Mesodermal cell (in vitro differentiated cells): Measurements from ENCODE around the gene PHC2.

ENCODE experiments used
- H3K27ac ChIP-seq: 2 replicates; pipeline ENCODE4 v1.7.0; 2013; ENCODE audit warnings: mild to moderate bottlenecking, low read depth, low read length, moderate library complexity; ENCODE audit not compliant: severe bottlenecking
- H3K36me3 ChIP-seq: 2 replicates; pipeline ENCODE4 v1.7.1; 2013; ENCODE audit warnings: mild to moderate bottlenecking, low read length, moderate library complexity; ENCODE audit not compliant: control insufficient read depth, insufficient read depth
- H3K4me1 ChIP-seq: one replicate; pipeline ENCODE4 v1.7.1; 2013; ENCODE audit warnings: mild to moderate bottlenecking, low read length; ENCODE audit not compliant: insufficient read depth, control insufficient read depth, poor library complexity, severe bottlenecking
- H3K4me3 ChIP-seq: 2 replicates; pipeline ENCODE4 v1.7.0; 2013; ENCODE audit warnings: low read length, control low read depth, mild to moderate bottlenecking; ENCODE audit not compliant: insufficient read depth, poor library complexity, severe bottlenecking; ENCODE audit errors: extremely low read depth
- H3K9me3 ChIP-seq: 2 replicates; pipeline ENCODE4 v1.7.1; 2013; ENCODE audit warnings: mild to moderate bottlenecking, low read length, moderate library complexity; ENCODE audit not compliant: control insufficient read depth
- WGBS, 2 experiments: methylation state at CpG; one replicate each; pipeline ENCODE4 v1.1.5; 2013; ENCODE audit warnings: missing lambda C conversion rate in 2 of 2; ENCODE audit not compliant: insufficient coverage in 2 of 2; 5-methylcytosine and 5-hydroxymethylcytosine counted together

Gene PHC2

DNA sequence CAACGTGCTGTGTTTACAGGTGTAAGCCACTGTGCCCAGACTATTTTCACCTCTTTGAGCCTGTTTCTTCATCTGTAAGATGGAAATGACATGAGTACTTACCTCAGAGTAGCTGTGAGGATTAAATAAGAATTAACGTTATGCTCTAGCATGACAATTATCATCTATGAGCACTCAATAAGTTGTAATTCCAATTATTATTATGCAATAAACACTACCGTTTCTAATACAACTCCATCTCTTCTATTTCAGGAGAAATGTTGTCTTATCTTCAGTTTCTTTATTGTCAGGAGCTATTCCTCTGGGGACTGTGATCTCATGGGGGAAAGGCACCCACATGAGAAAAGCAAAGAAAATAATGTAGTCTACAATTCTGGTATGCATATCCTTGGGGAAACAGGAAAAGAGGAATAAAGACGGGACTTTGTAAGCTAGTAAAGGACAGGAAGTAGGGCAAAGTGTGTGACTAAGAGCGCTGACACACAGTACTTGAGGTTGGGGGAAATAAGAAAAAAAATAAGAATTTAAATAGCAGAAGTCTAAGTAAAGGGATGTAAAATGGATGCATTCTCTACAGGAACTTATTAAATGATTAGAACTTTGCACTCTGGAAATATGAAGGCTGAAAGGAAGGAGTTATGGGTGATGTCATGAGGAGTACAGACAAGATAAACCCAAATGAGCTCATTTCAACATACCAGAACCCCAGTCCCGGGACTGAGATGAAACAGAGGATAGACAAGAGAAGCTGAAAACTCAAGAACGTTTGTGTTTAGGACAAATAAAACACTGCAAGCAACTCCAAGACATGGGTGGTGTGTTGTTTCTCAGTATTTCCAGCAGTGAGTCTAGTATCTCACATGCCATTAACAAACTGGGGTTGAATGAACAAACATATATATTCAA lies 9.8 kb downstream of the PHC2 start:
- Histone ChIP-seq H3K4me3 (no peak overlapping the region), H3K4me1 (peaks cover 29% of the 10 kb centered on the region), H3K9me3 (peaks cover 15% of the 10 kb centered on the region), H3K27ac (peak overlapping the region; percentile 74), H3K36me3 (peaks cover 17% of the 10 kb centered on the region)
- 40 to 72% methylated on average over 2 to 4 of the region's 7 CpGs for WGBS, 2 experiments

DNA sequence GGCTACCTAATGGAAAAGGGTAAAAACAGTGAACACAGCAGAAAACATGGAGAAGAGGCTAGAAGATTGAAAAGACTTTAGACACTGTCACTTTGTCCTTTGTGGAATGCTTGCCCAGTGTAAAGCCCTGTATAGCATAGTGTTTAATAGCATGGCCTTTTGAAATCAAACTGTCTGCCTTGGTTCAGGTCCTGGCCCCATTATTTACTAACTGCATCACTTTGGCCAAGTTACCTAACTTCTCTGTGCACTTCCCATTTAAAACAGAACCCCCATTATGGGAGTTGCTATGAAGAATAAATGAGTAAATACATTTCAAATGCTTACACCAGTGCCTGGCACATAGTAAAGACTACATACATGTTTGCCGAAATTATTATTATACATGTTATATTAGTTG lies 12.1 kb downstream of the PHC2 start:
- Histone ChIP-seq H3K4me1 (peaks cover 18% of the 10 kb centered on the region), H3K27ac (no peak overlapping the region), H3K36me3 (peaks cover 9% of the 10 kb centered on the region), H3K4me3 (no peak overlapping the region), H3K9me3 (peaks cover 23% of the 10 kb centered on the region)
- WGBS, 2 experiments, result no CpG with 5 or more reads among the region's 1 CpG

GRCh38 chr1:33414879-33415278 lies 16.0 kb downstream of the PHC2 start:
- no peak overlapping the region for H3K27ac ChIP-seq
- H3K4me1 ChIP-seq, result no peaks in the 10 kb centered on the region
- peaks cover 4% of the 10 kb centered on the region for H3K36me3 ChIP-seq
- no peak overlapping the region for H3K4me3 ChIP-seq
- H3K9me3 ChIP-seq, result peaks cover 23% of the 10 kb centered on the region
- WGBS, 2 experiments, result 91 to 96% methylated on average over 5 of the region's 5 CpGs

DNA sequence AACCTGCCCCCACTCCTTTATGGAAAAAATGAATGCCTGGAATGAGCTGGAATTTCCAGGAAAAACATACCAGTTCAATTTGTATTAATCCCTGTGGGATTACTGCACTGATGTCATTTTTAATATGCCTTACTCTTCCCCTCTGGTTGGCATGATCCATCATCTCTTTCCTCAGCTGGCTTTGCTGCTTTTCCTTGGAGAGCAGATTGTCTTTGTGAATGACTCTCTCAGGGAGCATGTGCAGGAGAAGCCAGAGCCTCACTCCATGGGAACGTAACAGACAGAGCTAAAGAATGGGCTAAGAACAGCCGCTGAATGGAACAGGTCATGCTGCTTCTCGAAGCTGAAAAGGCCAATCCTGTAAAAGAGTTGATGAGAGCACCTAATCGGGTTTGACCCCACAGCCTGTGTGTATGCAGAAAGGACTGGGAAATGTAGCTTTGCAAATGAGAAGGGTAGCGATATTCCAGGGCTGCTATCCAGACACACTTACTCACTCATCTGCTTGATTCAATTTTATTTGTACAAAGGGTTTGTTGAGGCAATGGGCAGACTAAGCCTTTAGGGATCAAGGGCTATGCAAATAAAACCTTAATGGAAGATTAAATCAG lies 20.7 kb downstream of the PHC2 start:
- peaks cover 4% of the 10 kb centered on the region for H3K9me3 ChIP-seq
- no peaks in the 10 kb centered on the region for H3K4me1 ChIP-seq
- H3K4me3 ChIP-seq, result no peak overlapping the region
- WGBS, 2 experiments, result 65 to 67% methylated on average over 4 of the region's 5 CpGs
- H3K36me3 ChIP-seq, result peaks cover 8% of the 10 kb centered on the region
- peak overlapping the region; percentile 52 for H3K27ac ChIP-seq

GRCh38 chr1:33408093-33408436 lies 22.8 kb downstream of the PHC2 start:
- no peaks in the 10 kb centered on the region for H3K4me1 ChIP-seq
- WGBS, 2 experiments, result no CpG with 5 or more reads among the region's 2 CpGs
- H3K9me3 ChIP-seq, result no peaks in the 10 kb centered on the region
- H3K4me3 ChIP-seq, result no peak overlapping the region
- H3K36me3 ChIP-seq, result peaks cover 8% of the 10 kb centered on the region
- H3K27ac ChIP-seq, result no peak overlapping the region

DNA sequence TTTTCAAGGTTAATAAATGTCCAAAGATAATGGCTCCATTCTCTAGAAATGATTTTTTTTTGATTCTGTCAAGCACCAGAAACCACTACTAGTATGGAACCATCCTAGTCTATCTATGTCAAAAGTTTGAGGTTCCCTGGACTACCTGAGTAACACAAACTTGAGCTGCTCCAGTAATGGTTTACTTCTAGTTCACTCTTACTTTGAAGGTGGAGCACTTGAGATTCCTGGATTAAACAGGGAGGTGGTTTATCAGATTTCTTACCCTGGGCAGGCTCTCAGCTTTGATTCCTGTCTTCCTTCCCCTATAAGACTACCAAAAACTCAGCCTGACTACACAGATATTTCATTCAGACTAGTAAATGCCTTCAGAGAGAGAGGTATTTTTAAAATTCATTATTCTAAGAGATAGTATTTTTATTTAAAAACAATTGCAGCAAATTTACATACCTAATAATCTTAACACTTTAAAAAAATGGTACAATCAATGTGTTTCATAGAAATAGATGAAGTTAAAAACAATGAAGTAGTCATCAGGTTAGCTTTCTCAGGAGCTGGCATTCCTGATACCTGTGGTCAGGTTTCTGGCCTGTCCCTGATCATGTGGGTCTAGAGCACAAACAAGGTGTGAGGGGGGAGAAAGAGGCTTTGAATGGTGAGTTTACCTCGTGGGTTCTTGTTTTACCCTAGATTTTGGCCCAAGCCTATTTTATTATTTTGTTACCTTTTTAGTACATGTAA lies 23.4 kb downstream of the PHC2 start:
- no CpG with 5 or more reads among the region's 1 CpG for WGBS, 2 experiments
- Histone ChIP-seq H3K9me3 (no peaks in the 10 kb centered on the region), H3K27ac (no peak overlapping the region)

GRCh38 chr1:33402206-33402605 lies 28.7 kb downstream of the PHC2 start:
- no CpG with 5 or more reads among the region's 1 CpG for WGBS, 2 experiments
- Histone ChIP-seq H3K9me3 (no peaks in the 10 kb centered on the region), H3K27ac (no peak overlapping the region), H3K4me3 (no peak overlapping the region), H3K36me3 (peaks cover 10% of the 10 kb centered on the region), H3K4me1 (no peaks in the 10 kb centered on the region)

More for the DNA sequence above, 23.4 kb downstream of the PHC2 start:
- Histone ChIP-seq H3K4me1 (no peaks in the 10 kb centered on the region), H3K4me3 (no peak overlapping the region), H3K36me3 (peaks cover 8% of the 10 kb centered on the region)

DNA sequence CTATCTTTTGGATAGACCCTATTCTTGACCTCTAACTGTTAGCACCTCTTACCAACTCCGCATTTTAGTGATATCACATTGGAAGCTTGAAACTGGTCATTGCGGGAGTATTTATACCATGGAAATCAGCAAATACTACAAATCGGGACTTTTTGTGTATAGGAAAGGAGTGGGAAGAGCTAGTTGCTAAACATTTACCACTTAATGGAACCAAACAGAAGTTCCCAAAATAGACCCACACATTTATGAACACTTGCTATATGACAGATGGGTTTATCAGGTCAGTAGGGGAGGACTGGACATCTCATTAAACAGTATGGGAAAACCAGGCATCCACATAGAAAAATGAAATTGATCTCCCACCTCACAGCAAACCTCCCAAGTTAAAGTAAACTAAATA lies 29.4 kb downstream of the PHC2 start:
- Histone ChIP-seq H3K36me3 (peaks cover 14% of the 10 kb centered on the region), H3K27ac (no peak overlapping the region), H3K4me3 (no peak overlapping the region), H3K4me1 (peaks cover 7% of the 10 kb centered on the region), H3K9me3 (no peaks in the 10 kb centered on the region)
- no CpG with 5 or more reads among the region's 3 CpGs for WGBS, 2 experiments

DNA sequence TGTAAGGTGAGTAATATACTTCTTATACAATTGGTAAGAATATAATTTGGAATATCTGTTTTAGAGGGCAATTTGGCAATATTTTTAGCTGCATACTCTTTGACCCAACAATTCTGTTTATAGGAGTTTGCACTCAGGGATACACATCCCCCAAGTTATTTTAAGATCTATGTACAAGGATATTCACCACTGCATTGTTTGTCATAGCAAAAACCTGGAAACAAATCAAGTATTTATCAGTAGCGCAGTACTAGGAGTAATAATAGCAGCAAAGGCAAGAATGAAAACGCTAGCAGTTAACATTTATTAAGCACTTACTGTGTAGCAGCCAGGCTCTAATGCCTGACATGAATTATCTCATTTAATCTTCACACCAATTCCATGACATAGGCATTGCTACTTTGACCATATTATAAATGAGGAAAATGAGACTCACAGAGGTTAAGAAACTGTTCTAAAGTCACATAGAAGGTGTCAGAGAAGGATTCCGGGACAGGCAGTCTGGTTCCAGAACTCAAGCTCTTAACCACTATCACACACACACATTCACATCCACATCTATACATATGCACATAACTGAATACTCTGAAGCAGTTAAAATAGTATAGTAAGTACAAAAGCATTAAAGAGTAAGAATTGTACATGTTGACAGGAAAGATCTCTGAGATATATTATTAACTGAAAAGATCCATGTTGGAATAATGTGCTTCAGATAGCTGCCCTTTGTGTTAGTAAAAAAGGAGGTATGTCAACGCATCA lies 30.6 kb downstream of the PHC2 start:
- WGBS, 2 experiments, result 86% methylated on average over 2 of the region's 4 CpGs; no CpG with 5 or more reads in 1 of the 2 experiments
- Histone ChIP-seq H3K4me3 (no peak overlapping the region), H3K9me3 (no peaks in the 10 kb centered on the region), H3K36me3 (peaks cover 14% of the 10 kb centered on the region), H3K27ac (no peak overlapping the region), H3K4me1 (peaks cover 10% of the 10 kb centered on the region)

- Histone ChIP-seq H3K27ac (no peak overlapping the region), H3K9me3 (no peaks in the 10 kb centered on the region), H3K4me1 (peaks cover 10% of the 10 kb centered on the region), H3K36me3 (peaks cover 14% of the 10 kb centered on the region), H3K4me3 (no peak overlapping the region)
- WGBS, 2 experiments, result 85 to 96% methylated on average over 2 of the region's 3 CpGs
These were observed 31.5 kb downstream of the PHC2 start for GRCh38 chr1:33399375-33399774.
